Measurements from ENCODE around the gene TGM1.

Gene TGM1

DNA sequence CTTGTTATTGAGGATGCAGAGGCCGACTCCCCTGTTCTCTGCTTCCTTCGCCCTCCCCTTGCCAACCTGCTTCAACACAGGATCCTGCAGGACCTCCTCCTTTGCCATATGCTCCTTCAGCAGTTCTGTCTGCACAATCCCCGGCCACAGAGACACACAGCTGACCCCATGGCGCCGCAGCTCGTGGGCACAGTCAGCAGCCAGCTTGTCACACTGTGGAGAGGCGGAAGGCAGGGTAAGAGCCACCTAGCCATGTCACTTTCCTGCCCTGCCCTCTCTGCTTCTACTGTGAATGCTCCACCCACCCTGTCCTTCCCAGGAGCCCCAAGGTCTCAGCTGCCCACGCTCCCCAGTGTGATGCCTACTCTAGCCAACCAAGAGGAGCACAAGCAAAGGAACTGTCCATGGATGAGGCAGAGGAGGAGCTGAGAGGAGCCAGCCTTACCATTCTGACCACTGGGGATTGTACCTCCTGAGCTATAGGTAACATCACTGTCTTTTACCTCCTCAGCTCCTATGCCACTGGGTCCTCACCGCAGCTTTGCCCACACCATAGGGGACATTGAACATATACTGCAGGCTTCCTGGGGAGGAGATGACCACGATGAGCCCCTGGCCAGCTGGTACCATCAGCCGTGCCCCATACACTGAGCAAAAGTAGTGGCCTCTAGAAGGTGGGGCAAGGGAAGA, 29.3 kb upstream of the TGM1 start:
- FAIRE-seq: no peak

DNA sequence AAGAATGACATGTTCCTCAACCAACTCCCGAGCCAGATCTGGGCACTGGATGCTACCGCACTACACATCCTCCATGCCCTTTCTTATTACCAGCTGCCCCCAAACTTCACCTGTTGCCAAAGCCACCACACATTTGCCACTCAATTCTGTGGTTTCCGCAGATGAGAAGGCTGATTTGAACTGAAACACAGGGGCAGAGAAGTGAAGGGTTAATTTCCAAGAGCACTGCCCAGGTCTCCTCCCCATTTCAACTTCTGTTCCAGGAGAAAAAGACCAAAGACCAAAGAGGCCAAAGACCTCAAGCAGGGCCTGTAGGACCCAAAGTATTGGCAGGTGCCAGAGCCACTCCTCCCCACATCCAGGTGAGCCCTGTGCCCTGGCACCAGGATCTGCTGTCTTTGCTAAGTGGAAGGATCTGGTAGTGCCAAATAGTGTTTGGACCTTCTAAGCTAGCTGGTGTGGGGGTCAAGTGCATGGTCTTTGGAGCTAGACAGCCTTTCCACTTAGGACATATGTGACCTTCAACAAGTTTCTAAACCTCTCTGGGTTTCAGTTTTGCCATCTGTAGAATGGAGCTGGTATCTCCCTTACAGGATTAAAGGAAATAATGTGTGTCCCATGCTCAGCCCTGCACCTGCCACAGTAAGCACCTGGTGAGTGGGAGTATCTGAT, 28.6 kb upstream of the TGM1 start:
- no peak for FAIRE-seq

DNA sequence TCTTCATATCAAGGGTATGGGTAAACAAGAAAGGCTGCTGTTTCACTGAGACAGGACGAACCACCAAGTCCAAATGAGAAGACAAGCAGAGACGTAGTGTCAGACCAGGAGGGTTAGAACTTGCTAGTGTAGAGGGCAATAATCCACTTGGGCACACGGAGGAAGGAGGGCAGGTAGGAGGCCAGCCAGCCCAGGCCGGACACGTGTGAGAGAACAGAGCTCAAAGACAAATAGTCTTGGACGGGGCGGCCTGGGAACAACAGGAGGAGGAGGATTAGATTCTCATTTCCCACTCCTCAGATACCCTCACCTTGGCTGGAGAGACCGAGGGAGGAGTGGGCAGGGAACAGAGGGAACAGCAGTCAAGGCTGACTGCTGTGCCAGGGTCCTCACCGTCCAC, 27.8 kb upstream of the TGM1 start:
- no peak for FAIRE-seq

DNA sequence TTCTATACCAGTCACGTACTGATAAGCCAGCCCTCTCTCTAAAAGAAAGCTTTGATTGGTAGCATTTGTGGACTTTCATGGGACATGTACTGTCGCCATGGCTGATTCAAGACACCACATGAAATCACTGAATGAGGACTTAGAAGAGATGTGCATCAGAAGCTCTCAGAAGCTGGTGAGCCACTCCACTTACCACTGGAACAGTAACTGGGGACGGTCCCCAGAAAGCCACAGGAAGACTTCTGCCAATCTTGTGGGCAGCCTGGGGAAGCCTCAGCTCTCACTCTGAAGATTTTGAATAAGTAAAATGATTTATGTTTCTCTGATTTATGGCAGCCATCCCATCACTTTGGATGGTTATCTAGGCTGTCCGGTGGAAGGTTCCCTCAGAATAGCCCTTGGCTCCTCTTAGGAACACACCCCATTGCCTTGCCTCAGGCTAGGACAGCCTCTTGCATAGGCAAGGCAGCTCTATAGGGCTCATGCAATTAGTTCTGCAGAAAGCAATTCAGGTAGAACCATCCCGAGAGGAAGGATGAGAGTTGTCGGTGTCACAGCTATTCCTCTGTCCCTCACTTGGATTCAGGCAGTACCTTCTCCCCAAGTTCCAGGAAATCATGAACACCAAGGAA, 26.8 kb upstream of the TGM1 start:
- FAIRE-seq: no peak

DNA sequence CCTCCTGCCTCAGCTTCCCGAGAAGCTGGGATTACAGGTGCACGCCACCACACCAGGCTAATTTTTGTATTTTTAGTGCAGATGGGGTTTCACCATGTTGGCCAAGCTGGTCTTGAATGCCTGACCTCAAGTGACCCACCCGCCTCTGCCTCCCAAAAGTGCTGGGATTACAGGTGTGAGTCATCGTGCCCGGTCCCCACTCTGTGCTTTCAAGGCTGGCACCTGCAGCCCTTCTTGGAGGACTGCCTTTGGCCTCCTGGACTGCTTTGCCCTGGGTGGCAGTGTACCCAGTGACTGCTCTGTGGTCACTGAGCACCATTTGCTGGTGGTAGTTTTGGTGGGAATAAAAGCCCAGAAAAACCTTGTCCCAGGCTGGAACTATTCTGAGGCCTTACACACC, 24.0 kb upstream of the TGM1 start:
- FAIRE-seq: no peak

DNA sequence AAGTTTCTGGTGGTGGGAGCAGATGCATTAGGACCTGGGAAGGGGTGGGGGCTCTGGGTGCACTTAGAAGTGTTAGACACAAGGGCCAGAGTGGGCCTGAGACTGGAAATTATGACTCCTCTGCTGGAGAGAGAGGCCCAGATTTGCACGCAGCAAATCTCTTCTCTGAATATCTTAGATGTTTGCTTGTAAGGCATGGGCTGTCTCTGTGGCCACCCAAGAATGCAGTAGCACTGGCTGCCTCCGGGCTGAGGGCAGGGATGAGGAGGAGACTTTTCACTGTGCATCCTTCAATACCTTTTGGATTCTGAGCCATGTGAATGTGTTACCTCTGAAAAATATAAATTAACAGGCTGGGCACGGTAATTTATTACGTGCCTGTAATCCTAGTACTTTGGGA, 22.4 kb upstream of the TGM1 start:
- FAIRE-seq: no peak

DNA sequence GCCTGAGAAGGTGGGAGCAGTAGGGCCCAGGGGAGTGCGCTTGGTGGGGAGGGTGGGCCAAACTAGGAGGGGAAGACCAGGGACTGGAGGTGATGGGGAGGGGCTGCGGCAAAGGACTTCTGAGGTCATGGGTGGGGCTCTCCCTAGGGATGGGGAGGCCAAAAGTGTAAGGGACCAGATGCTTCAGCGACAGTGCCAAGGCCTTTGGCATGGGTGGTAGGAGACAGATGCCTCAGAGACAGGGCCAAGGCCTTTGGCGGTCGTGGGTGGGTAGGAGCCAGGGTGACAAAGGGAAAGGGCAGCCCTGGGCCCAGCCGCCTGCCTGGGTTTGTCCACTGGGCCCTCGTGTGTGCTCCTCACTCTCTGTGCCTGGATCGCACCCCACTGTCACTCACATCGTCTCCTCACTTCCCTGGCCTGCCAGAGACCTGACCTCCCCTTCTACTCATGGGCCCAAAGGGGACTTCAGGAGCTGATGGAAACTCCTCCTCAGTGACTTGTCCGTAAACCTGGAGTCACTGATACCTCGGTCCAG, 21.6 kb upstream of the TGM1 start:
- FAIRE-seq: no peak

DNA sequence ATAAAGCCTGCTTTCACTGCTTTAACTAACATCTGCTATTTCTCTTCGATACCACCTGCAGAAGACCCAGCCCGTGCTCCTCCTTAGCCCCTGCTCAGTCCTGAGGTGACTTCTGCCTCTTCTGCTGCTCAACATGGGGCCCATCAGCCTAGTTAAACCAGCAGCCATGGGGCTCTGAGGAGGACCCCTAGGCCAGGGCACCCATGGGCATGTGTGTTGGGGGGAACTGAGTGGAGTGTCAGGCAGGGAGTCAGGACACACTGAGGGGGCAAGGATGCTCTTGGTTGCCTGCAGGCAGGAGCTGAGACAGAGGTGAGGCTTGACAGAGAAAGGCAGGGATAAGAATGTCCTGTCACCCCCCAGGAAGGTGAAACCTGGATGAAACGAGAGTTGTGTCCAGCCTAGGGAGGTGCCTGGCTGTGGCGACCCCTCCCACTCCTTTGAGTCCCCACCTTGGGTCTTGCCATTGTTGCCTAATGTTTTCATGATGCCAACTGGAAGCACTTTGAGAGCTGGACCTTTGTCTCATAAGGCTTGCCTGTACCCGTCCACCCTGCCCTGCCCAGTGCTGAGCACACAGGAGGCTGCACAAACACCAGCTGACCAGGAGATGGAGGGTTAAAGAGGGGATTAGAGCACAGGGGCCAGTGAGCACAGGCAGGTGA, 21.0 kb upstream of the TGM1 start:
- no peak for FAIRE-seq

DNA sequence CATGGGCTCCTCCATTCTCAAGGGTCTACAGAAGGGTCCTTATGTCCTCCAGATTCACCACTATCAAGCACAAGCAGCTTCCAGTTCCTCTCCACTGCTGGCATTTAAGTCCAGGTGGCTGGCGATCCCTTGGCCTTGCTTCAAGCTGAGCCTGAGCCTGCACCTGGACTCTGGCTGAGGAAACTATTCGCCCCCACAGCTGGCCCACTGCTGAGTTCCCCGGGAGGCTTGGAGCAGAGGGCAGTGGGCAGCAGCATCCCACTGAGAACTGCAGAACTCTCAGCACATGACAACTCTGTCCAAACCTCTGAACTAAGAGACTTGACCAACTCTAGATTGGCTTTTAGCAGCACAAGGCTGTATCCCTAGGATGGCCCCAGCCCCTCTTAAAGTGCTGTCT, 19.8 kb upstream of the TGM1 start:
- no peak for FAIRE-seq

DNA sequence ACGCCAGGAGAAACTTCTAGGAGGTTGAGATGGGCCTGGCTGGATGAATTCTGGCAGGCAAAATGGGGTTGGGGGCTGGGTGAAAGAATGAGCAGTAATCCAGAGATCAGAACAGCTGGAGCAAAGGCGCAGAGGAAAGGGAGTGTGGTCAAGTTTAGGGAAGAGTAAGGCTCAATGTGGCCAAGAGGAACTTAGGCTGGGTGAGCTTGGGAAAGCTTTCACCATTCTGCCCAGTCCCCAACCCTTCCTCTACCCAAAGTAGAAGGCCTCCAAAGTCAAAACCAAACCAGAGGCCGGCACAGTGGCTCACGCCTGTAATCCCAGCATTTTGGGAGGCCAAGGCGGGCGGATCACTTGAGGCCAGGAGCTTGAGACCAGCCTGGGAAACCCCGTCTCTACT, 18.7 kb upstream of the TGM1 start:
- no peak for FAIRE-seq

DNA sequence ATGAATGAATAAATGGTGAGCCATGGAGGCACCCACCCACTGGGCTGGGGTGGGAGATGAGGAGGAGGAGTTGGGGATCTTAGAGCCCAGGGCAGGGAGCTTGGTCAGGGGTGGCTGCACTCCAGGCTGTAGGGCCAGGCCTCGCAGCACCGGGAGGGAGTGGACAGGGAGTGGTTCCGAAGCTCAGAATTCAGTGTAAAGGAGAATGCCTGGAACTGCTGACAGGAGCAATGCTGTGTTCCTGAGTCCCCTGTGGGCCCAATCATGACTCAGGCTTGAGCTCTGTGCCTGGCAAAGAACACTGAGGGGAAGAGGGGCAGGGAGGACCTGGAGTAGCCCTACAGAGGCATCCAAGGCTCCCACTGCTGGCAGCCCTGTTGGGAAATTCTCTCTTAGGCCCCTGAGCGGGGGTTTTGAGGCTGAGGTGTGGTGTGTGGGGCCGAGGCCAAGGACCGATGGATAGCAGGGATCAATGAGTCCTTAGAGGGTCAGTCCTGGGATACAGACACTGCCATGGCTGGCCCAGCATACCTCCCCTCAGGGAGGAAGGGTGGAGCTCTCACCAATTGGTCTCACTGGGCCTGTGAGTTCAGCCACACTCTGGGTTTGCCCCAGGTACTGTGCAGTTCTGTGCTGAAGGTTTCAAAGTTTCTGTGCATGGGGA, 18.0 kb upstream of the TGM1 start:
- no peak for FAIRE-seq

DNA sequence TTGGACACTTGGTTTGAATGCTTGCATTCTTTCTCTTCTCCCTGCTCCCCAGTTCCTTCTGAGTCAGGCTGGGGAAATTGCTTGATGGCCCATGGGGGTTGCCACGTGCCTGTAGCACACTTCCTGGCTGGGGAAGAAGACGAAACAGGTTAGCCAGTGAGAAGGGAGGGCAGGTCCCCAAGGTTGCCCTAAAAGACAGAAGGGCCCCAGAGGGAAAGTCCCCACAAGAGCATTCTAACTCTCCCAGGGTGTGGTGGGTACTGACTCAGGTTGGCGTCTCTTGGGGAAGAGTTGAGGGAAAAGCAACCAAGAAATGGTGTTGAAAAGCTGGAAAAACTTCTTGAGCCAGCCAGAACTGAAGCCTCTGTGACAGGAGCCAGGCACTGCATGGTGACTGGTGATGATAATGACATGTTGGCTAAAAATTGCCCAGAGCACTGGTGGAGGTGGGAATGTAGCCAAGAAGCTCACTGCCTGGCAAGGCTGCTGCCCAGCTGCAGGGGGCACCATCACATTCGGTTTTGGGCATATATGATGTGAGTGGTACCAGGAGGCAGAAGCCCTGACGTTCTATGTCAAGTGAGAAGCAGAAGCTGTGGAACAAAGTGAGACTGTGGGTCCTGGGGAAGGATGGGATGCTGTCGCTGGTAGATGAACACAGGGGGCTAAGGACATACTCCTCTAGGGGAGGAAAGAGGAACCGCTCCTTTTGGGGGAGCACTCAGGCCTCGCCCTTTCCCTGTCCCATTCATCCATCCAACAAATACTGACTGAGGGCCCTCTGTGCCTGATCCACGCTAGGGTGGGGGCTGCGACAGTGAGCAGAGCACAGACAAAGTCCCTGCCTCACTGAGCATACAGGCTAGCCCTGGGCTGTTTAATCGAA, 16.6 kb upstream of the TGM1 start:
- FAIRE-seq: no peak

DNA sequence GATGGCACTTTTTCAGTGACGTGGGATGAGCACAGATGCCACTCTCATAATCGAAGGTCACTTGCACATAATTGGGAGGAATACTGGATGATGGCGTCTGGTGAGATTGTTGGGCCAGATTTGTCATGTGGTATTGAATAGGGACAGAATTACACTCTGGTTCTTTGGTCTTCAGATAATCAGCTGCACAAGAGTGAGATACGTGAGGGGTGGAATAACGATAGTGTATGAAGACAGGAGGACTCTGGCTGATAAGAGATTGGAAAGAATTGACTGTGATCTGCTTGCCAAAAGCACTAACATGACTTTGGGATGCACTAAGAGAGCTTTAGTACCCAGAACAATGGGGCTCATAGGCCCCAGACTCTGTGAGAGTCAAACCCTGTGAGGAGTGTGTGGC, 15.4 kb upstream of the TGM1 start:
- FAIRE-seq: no peak

DNA sequence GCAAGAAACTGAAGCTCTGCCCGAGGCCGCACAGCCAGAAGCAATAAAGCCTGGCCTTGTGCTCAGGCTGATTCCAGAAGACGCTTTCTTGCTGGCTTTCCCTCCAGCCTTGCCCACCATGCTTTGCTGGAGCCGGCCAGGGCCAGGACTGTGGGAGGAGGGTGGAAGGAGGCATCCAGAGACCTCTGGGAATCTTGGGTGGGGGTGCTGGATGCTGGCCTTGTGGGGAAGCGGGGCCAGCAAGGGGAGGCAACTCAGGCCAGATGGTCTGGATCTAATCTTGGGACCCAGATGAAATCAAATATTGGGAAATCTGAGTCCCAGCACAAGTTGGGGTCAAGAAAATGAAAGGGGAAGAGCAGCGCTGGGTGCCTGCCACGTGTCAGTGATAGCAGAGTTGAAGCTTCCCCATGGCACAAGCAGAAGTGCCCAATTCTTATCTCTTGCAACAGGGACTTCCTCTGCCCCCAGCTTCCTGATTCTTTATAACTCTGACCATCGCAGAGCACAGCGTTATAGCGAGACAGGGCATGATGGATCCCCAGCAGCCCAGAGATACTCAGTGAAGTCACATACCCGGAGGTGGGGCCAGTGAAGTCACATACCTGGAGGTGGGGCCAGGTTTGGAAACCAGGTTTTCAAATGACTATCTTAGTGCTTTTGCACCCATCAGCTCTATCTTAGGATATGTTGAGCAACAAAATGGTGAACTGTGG, 14.8 kb upstream of the TGM1 start:
- no peak for FAIRE-seq

DNA sequence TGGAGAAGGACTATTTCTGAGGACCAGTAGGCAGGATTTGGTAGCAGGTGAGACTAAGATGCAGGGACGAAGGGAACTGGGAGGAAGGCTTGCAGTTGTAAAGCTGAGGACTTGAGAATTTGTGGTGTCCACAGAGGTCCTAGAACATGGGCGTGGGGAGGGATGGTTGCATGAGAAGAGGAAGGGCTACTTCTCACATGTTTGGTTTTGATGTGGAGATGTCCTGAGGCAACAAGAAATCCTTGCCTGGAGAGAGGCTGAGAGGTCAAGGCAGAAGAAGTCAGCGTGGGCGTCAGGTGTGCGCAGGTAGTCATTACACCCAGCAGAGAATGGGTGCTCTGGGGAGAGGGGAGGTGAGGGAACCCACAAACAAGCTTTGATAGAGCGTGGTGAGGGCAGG, 14.1 kb upstream of the TGM1 start:
- no peak for FAIRE-seq

DNA sequence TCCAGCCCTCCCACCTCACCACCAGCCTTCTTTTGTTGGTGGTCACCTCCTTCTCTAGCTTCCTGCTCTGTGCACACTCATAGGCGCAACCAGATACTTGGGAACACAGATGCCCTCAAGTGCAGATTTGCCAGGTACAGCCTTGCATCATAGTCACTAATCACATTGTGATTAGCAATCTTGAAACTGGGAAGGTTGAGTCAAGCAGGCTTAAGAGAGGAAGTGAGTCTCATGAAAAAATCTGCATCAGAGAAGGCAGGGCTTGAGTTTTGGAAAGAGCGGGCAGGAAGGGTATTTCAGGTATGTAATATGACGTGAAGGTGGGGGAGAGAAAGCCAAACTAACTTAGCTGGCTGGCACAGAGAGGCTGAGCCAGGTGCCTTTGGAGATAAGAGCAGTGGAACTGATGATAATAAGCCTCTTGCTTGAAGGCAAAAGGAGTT, 11.1 kb upstream of the TGM1 start:
- no peak for FAIRE-seq

DNA sequence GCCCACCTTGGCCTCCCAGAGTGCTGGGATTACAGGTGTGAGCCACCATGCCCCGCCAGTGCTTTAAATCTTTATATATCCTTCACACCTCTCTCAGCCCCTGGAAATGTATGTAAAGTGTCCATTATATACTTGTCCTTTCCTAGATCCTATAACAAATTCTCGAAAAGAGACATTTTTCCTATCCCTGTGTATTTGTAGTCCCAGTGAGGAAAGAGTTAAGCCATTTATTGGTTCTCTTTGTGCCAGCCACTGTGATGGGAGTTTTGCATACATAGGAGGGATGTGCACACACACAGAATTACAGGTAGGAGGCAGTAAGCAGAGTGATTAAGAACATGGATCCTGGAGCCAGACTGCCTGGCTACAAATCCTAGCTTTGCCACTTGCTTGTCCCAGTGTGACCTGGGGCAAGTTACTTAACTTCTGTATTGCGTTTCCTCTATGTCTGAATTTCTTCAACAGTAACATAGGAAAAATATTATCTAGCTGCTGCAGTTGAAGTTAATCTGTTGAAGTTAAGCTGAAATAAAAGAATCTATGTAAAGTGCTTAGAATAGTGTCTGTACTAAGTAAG, 10.5 kb upstream of the TGM1 start:
- FAIRE-seq: no peak

DNA sequence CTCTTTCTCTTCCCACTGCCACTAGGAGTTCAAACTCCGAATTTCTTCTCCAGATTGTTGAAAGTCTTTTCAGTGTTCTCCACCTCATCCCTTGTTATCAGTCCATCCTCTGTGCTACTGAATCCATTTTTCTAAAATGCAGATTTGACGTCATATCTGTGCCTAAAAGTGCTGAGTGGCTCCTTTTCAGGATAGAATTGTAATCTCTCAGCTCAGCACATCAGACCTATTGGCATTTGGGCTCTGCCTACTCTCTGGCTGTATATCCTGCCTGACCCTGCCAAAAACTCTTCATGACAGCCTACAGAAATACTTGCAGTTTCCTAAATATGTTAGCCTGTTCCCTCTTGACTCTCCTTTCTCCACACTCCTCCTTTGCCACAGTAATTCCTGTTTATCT, 9.5 kb upstream of the TGM1 start:
- FAIRE-seq: no peak

DNA sequence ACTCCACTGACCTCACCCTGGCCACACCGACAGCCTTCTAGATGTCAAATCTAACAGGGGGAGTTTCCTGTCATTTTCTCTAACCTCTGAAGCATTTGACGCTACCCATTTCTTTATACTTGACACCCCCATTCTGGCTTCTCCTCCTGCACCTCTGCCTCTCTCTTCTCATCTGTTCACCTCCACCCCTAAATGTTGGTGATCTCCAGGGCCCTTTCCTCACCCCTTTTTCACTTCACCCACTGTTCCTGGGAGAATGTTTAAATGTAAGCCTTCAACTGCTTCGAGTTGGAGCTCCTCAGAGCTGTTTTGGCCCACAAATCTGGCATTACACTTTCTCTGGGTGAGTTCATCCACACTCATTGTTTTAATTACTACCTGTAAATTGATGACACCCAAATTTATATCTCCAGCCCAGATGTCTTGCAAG, 8.9 kb upstream of the TGM1 start:
- no peak for FAIRE-seq

DNA sequence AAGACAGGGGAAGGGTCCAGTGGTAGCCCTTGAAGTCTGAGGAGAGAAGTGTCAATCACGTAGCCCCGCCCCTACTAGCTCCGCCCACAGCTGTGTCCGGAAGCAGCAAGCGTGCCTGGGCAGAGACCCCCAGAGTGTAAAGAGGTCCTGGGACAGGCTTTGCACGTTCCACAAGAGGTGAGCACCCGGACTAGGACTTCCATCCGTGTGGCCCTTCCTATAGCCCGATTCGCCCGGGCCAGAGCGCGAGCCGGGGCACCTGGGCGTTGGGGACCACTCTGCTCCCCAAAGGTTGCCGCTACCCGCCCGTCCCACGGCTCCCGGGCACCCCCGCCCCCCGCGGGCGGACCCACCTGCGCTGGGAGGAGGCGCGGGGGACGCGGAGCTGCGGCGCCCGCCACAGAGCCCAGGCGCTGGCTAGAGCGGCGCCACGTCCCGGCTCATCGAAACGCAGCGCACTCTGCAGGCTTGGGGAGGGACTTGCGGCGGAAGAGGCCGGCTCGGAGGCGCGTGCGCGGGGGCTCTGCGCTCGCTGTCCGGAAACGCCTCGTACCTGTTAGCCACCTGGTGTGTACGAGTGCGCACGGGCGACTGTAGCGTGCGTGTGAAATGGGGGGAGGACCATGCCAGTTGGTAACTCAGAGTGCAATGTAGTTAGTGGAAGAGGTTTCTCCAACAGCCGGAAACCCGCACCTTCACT, 8.3 kb upstream of the TGM1 start, which contains the start of gene RABGGTA:
Gene RABGGTA, minus strand, starts transcription at position 464 of the 700 bp plus-strand sequence. CDS start 482 bp downstream, outside the sequence.
- FAIRE-seq: no peak
